ENCODE data around the gene CROT.

Gene CROT

GRCh38 chr7:87316097-87316700, 29.3 kb upstream of the CROT start:
- H2BK12ac ChIP-seq (ENCODE audit: low read length), result peak overlapping the region; percentile 8
- H3K27me3 ChIP-seq (ENCODE audit: insufficient read depth, low read length), result no peaks in the 10 kb centered on the region
- peaks cover 3% of the 10 kb centered on the region for H3K79me1 ChIP-seq (ENCODE audit: low read length)
- H3K9ac ChIP-seq (ENCODE audit: low read length), result no peak overlapping the region
- no peak for DNase-seq
- no peak overlapping the region for H2AFZ ChIP-seq (ENCODE audit: insufficient read depth, low read length, poor library complexity)
- no peaks in the 10 kb centered on the region for H3K79me2 ChIP-seq (ENCODE audit: control insufficient read depth, insufficient read depth, low read length, poor library complexity)
- no CpG with 5 or more reads among the region's 3 CpGs for WGBS (ENCODE audit: extremely low coverage, insufficient coverage, insufficient read length)
- no peak overlapping the region for H3K14ac ChIP-seq (ENCODE audit: low read length)
- no peak overlapping the region for H3K4me2 ChIP-seq (ENCODE audit: low read length)
- H2BK5ac ChIP-seq (ENCODE audit: low read depth, low read length, poor library complexity), result no peak overlapping the region
- peaks cover 0 to 5% of the 10 kb centered on the region in 2 experiments for H3K4me1 ChIP-seq (ENCODE audit: control insufficient read depth in 1 of 2, insufficient read depth in 2 of 2, low read length in 2 of 2)
- no peak overlapping the region for H3K23ac ChIP-seq (ENCODE audit: low read length)
- H3K9me3 ChIP-seq (ENCODE audit: insufficient read depth, low read depth, low read length), result no peaks in the 10 kb centered on the region
- H4K91ac ChIP-seq (ENCODE audit: low read depth, low read length), result no peak overlapping the region
- H3K4me3 ChIP-seq (ENCODE audit: low read depth, low read length), result no peak overlapping the region
- no peak overlapping the region for H4K12ac ChIP-seq (ENCODE audit: low read depth, low read length)
- peak overlapping the region; percentile 15 for H2BK120ac ChIP-seq (ENCODE audit: insufficient read depth, low read length, poor library complexity)
- H3K27ac ChIP-seq (ENCODE audit: low read depth, low read length), result no peak overlapping the region
- no peaks in the 10 kb centered on the region for H3K36me3 ChIP-seq (ENCODE audit: control insufficient read depth in 1 of 2, insufficient read depth in 2 of 2, low read length in 2 of 2)
- no peak overlapping the region for H3K4ac ChIP-seq (ENCODE audit: low read depth, low read length)
- no peak overlapping the region for H3K18ac ChIP-seq (ENCODE audit: low read length)
- no peak overlapping the region for H2AK5ac ChIP-seq (ENCODE audit: low read length)
- H4K8ac ChIP-seq (ENCODE audit: low read depth, low read length), result no peak overlapping the region

DNA sequence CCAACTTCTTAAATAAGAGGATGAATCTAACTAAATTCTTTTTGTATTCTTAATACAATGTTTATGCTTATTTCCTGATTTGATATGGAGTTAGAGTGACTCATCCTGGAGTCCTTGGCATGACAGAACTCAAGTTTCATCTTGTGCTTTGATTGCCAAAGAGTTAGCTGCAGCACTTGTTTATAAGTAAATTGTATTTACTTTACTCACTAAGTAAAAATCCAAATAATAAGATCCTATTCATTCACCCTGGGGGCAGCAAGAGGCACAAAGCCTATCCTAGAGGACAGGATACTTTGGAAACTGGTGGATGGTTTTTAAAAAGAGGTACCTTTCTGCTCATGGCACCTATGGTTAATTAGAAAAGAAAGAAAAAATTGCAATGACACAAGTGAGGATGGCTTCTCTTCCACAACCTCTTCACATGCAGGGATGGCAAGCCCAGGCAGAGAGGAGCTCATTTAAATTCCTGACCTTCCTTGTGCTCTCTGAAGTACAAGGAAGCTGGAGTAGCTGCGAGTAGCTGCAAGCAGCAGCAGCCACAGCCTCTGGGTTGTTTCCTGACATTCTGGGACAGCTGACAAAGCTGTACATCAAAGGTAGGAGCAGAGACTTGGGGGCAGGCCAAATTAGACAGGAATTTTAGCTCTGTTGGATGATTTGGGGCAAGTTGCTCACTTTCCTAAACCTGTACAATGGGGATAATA, 28.5 kb upstream of the CROT start:
- no CpG with 5 or more reads among the region's 1 CpG for WGBS (ENCODE audit: extremely low coverage, insufficient coverage, insufficient read length)
- Histone ChIP-seq H3K4me2 (ENCODE audit: low read length) (no peak overlapping the region), H3K4me1 (ENCODE audit: control insufficient read depth in 1 of 2, insufficient read depth in 2 of 2, low read length in 2 of 2) (peaks cover 0 to 5% of the 10 kb centered on the region in 2 experiments), H3K14ac (ENCODE audit: low read length) (no peak overlapping the region), H3K18ac (ENCODE audit: low read length) (no peak overlapping the region), H2BK120ac (ENCODE audit: insufficient read depth, low read length, poor library complexity) (no peak overlapping the region), H3K9ac (ENCODE audit: low read length) (no peak overlapping the region), H2AK5ac (ENCODE audit: low read length) (no peak overlapping the region), H4K91ac (ENCODE audit: low read depth, low read length) (no peak overlapping the region), H4K8ac (ENCODE audit: low read depth, low read length) (no peak overlapping the region), H3K27ac (ENCODE audit: low read depth, low read length) (peak overlapping the region; percentile 33), H3K79me2 (ENCODE audit: control insufficient read depth, insufficient read depth, low read length, poor library complexity) (no peaks in the 10 kb centered on the region), H3K4ac (ENCODE audit: low read depth, low read length) (no peak overlapping the region), H3K23ac (ENCODE audit: low read length) (no peak overlapping the region), H2BK12ac (ENCODE audit: low read length) (no peak overlapping the region), H3K9me3 (ENCODE audit: insufficient read depth, low read depth, low read length) (no peaks in the 10 kb centered on the region), H4K12ac (ENCODE audit: low read depth, low read length) (no peak overlapping the region), H3K27me3 (ENCODE audit: insufficient read depth, low read length) (no peaks in the 10 kb centered on the region), H2AFZ (ENCODE audit: insufficient read depth, low read length, poor library complexity) (no peak overlapping the region), H3K36me3 (ENCODE audit: control insufficient read depth in 1 of 2, insufficient read depth in 2 of 2, low read length in 2 of 2) (no peaks in the 10 kb centered on the region), H3K4me3 (ENCODE audit: low read depth, low read length) (no peak overlapping the region), H2BK5ac (ENCODE audit: low read depth, low read length, poor library complexity) (no peak overlapping the region), H3K79me1 (ENCODE audit: low read length) (peaks cover 3% of the 10 kb centered on the region)
- peak; percentile 31 to 54 for DNase-seq

- H2BK5ac ChIP-seq (ENCODE audit: low read depth, low read length, poor library complexity), result no peak overlapping the region
- no CpG with 5 or more reads among the region's 2 CpGs for WGBS (ENCODE audit: extremely low coverage, insufficient coverage, insufficient read length)
Measured at GRCh38 chr7:87317691-87318245, 27.7 kb upstream of the CROT start.

GRCh38 chr7:87318741-87319140, 26.7 kb upstream of the CROT start:
- Histone ChIP-seq H3K27me3 (ENCODE audit: insufficient read depth, low read length) (no peaks in the 10 kb centered on the region), H2BK5ac (ENCODE audit: low read depth, low read length, poor library complexity) (no peak overlapping the region), H3K4ac (ENCODE audit: low read depth, low read length) (no peak overlapping the region), H4K12ac (ENCODE audit: low read depth, low read length) (no peak overlapping the region), H3K9me3 (ENCODE audit: insufficient read depth, low read depth, low read length) (no peaks in the 10 kb centered on the region), H4K91ac (ENCODE audit: low read depth, low read length) (peak overlapping the region; percentile 49), H3K23ac (ENCODE audit: low read length) (no peak overlapping the region), H3K4me1 (ENCODE audit: control insufficient read depth in 1 of 2, insufficient read depth in 2 of 2, low read length in 2 of 2) (peaks cover 3 to 10% of the 10 kb centered on the region in 2 experiments), H3K79me2 (ENCODE audit: control insufficient read depth, insufficient read depth, low read length, poor library complexity) (no peaks in the 10 kb centered on the region), H3K18ac (ENCODE audit: low read length) (no peak overlapping the region), H2BK12ac (ENCODE audit: low read length) (no peak overlapping the region), H3K79me1 (ENCODE audit: low read length) (peaks cover 6% of the 10 kb centered on the region), H3K14ac (ENCODE audit: low read length) (peak overlapping the region; percentile 4), H3K36me3 (ENCODE audit: control insufficient read depth in 1 of 2, insufficient read depth in 2 of 2, low read length in 2 of 2) (peaks cover 0 to 2% of the 10 kb centered on the region in 2 experiments), H4K8ac (ENCODE audit: low read depth, low read length) (no peak overlapping the region), H2BK120ac (ENCODE audit: insufficient read depth, low read length, poor library complexity) (no peak overlapping the region), H2AFZ (ENCODE audit: insufficient read depth, low read length, poor library complexity) (no peak overlapping the region), H3K27ac (ENCODE audit: low read depth, low read length) (no peak overlapping the region), H3K4me2 (ENCODE audit: low read length) (no peak overlapping the region), H3K9ac (ENCODE audit: low read length) (no peak overlapping the region), H3K4me3 (ENCODE audit: low read depth, low read length) (no peak overlapping the region), H2AK5ac (ENCODE audit: low read length) (no peak overlapping the region)
- no CpG with 5 or more reads among the region's 1 CpG for WGBS (ENCODE audit: extremely low coverage, insufficient coverage, insufficient read length)
- DNase-seq, result no peak

More at GRCh38 chr7:87317691-87318245, 27.7 kb upstream of the CROT start:
- H2AK5ac ChIP-seq (ENCODE audit: low read length), result no peak overlapping the region
- no peaks in the 10 kb centered on the region for H3K9me3 ChIP-seq (ENCODE audit: insufficient read depth, low read depth, low read length)
- no peak overlapping the region for H3K14ac ChIP-seq (ENCODE audit: low read length)
- DNase-seq, result no peak
- H4K8ac ChIP-seq (ENCODE audit: low read depth, low read length), result no peak overlapping the region
- H3K23ac ChIP-seq (ENCODE audit: low read length), result no peak overlapping the region
- H3K79me1 ChIP-seq (ENCODE audit: low read length), result peaks cover 5% of the 10 kb centered on the region
- H3K18ac ChIP-seq (ENCODE audit: low read length), result no peak overlapping the region
- no peak overlapping the region for H3K9ac ChIP-seq (ENCODE audit: low read length)
- H3K36me3 ChIP-seq (ENCODE audit: control insufficient read depth in 1 of 2, insufficient read depth in 2 of 2, low read length in 2 of 2), result no peaks in the 10 kb centered on the region
- no peak overlapping the region for H3K4ac ChIP-seq (ENCODE audit: low read depth, low read length)
- peaks cover 0 to 5% of the 10 kb centered on the region in 2 experiments for H3K4me1 ChIP-seq (ENCODE audit: control insufficient read depth in 1 of 2, insufficient read depth in 2 of 2, low read length in 2 of 2)
- H2BK12ac ChIP-seq (ENCODE audit: low read length), result no peak overlapping the region
- H3K4me3 ChIP-seq (ENCODE audit: low read depth, low read length), result no peak overlapping the region
- H3K27me3 ChIP-seq (ENCODE audit: insufficient read depth, low read length), result no peaks in the 10 kb centered on the region
- H3K4me2 ChIP-seq (ENCODE audit: low read length), result no peak overlapping the region
- H2AFZ ChIP-seq (ENCODE audit: insufficient read depth, low read length, poor library complexity), result no peak overlapping the region
- H3K79me2 ChIP-seq (ENCODE audit: control insufficient read depth, insufficient read depth, low read length, poor library complexity), result no peaks in the 10 kb centered on the region
- no peak overlapping the region for H4K91ac ChIP-seq (ENCODE audit: low read depth, low read length)
- peak overlapping the region; percentile 11 for H2BK120ac ChIP-seq (ENCODE audit: insufficient read depth, low read length, poor library complexity)
- H3K27ac ChIP-seq (ENCODE audit: low read depth, low read length), result no peak overlapping the region
- H4K12ac ChIP-seq (ENCODE audit: low read depth, low read length), result no peak overlapping the region
